Lung (tissue), 12 donors: ENCODE data around the gene ABL2. TPM values are rescaled to one million over a fixed set of nuclear protein-coding genes. Genes with fewer than 3 reads are reported as not detected.

Source experiments
- ATAC-seq: fragments of 200-7000 bp; cut with Tn5 transposase; one replicate; pipeline ENCODE4 v1.9.1; 2020; ENCODE audit warnings: moderate number of reproducible peaks; ENCODE audit not compliant: insufficient read depth, low FRiP score
- DNase-seq, 3 donors: peaks; one replicate each; pipeline ENCODE4 v3.0.0-alpha.2; 2013 to 2017
- H3K27ac ChIP-seq, 2 donors: one replicate each; pipeline ENCODE4 v1.5.1; 2013; ENCODE audit warnings: mild to moderate bottlenecking in 2 of 2, moderate library complexity in 2 of 2, control low read depth in 1 of 2, inconsistent platforms in 1 of 2, low read depth in 1 of 2, low read length in 1 of 2
- H3K27me3 ChIP-seq, 3 donors: one replicate each; pipeline ENCODE4 v1.5.1; 2013; ENCODE audit warnings: low read length in 2 of 3; ENCODE audit not compliant: control insufficient read depth in 3 of 3, insufficient read depth in 3 of 3
- H3K36me3 ChIP-seq, 4 donors: one replicate each; pipeline ENCODE4 v1.5.1; 2013; ENCODE audit warnings: low read length in 4 of 4, mild to moderate bottlenecking in 1 of 4, moderate library complexity in 1 of 4; ENCODE audit not compliant: control insufficient read depth in 4 of 4, insufficient read depth in 4 of 4
- H3K4me1 ChIP-seq, 5 donors: one replicate each; pipeline ENCODE4 v1.5.1; 2013; ENCODE audit warnings: low read length in 5 of 5, mild to moderate bottlenecking in 2 of 5, moderate library complexity in 1 of 5; ENCODE audit not compliant: control insufficient read depth in 5 of 5, insufficient read depth in 5 of 5
- H3K4me3 ChIP-seq: one replicate; pipeline ENCODE4 v1.5.1; 2013; ENCODE audit warnings: mild to moderate bottlenecking, control low read depth, moderate library complexity
- H3K9ac ChIP-seq, 2 donors: one replicate each; pipeline ENCODE4 v1.5.1; 2013; ENCODE audit warnings: low read length in 2 of 2, control low read depth in 1 of 2; ENCODE audit not compliant: insufficient read depth in 1 of 2
- H3K9me3 ChIP-seq, 4 donors: one replicate each; pipeline ENCODE4 v1.5.1; 2013; ENCODE audit warnings: low read length in 3 of 4, mild to moderate bottlenecking in 1 of 4, moderate library complexity in 1 of 4; ENCODE audit not compliant: control insufficient read depth in 4 of 4, insufficient read depth in 3 of 4
- CTCF ChIP-seq: IDR thresholded peaks from 2 replicates; pipeline ENCODE4 v1.5.1; 2012; ENCODE audit warnings: mild to moderate bottlenecking; ENCODE audit errors: control extremely low read depth, extremely low read depth
- WGBS, 2 donors: extraction: QIAGEN DNeasy Blood & Tissue Kit; methylation state at CpG; one replicate each; pipeline ENCODE4 v1.1.7; 2013; 5-methylcytosine and 5-hydroxymethylcytosine counted together
- polyA plus RNA-seq, 2 donors: library from polyadenylated mRNA; stranded (reverse); fragments of 200-250 nt; gene quantifications; one replicate each; pipeline ENCODE4 v1.2.1, GENCODE V29; 2013
- total RNA-seq, 2 donors: library from RNA; depleted of rRNA in 1 of 2; stranded (reverse); fragments of >200 nt in 1 of 2; gene quantifications; one replicate each; pipeline ENCODE4 v1.2.1, GENCODE V29; 2014 to 2021
- donor health status: control.
- donor health status: control.
- donor health status: Bipolar disorder and iron deficiency.
- donor health status: healthy.
- donor health status: DM: yes; HTN: yes; CAD: no.

The ABL2 gene
- total and polyA plus RNA-seq, 4 donors, result 3.3 to 27.8 (median 16.4) TPM

DNA sequence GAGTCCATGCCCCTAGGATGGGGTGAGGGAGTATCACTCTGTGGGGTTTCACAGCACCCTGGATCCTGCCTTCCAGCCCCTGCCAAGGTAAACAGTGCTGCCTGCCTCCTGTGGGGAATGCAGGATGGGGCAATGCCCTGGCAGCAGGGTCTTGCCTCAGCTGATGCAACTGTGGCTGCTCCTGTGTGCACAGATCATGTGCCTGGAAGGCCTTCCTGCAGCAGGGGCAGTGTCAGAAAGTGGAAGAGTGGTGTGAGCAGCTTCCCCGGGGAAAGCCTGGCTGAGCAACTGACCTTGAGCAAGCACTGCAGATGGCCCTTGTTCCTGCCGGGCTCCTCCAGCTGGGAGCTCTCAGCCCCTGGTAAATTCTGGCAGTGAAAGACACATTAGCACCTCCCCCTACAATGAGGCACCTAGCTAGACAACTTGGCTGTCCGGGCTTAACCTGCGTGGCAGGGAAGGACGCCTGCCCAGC lies 137.7 kb downstream of the ABL2 start:
- Histone ChIP-seq H3K36me3 (peaks cover 8 to 56% (median 23%) of the 10 kb centered on the region in 4 donors), H3K4me1 (peaks cover 0 to 24% (median 2%) of the 10 kb centered on the region in 5 donors), H3K4me3 (no peak overlapping the region), H3K27me3 (no peaks in the 10 kb centered on the region), H3K9ac (no peak overlapping the region), H3K27ac (peak overlapping the region in 1 of 2 donors; percentile 64), H3K9me3 (no peaks in the 10 kb centered on the region)
- peak; percentile 37 for ATAC-seq
- 31 to 36% methylated on average over 5 of the region's 5 CpGs for WGBS, 2 donors
- DNase-seq, result no peak
- TF ChIP-seq CTCF, result no peak

GRCh38 chr1:179090923-179091322 lies 138.6 kb downstream of the ABL2 start:
- Histone ChIP-seq H3K27me3 (no peaks in the 10 kb centered on the region), H3K9ac (no peak overlapping the region), H3K27ac (peak overlapping the region in 1 of 2 donors; percentile 64), H3K36me3 (peaks cover 6 to 56% (median 22%) of the 10 kb centered on the region in 4 donors), H3K4me3 (no peak overlapping the region), H3K4me1 (peaks cover 0 to 24% (median 2%) of the 10 kb centered on the region in 5 donors), H3K9me3 (no peaks in the 10 kb centered on the region)
- ATAC-seq, result no peak
- WGBS, 2 donors, result 89 to 91% methylated on average over 4 of the region's 4 CpGs
- TF ChIP-seq CTCF, result no peak
- no peak for DNase-seq

DNA sequence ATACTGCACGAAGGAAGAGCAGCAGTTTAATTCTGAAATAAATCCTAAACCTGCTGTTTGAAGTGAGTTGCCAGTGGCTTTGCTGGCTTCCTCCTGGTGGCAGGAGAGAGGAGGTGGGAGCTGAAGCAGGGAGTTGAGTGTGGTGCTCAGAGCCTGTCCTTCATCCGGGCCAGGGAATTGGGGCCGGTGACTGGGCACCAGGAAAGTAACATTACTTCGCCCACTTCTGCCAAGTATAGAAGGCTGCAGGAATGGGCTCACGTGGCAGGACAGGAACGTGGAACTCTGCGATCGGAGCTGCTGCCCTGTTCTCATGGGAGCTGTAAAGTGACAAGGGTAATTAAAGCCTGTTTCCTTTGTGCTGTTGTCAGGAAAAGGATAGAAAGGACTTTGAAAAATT lies 139.0 kb downstream of the ABL2 start:
- no peak for DNase-seq
- Histone ChIP-seq H3K9me3 (no peaks in the 10 kb centered on the region), H3K4me3 (no peak overlapping the region), H3K27me3 (no peaks in the 10 kb centered on the region), H3K4me1 (peaks cover 0 to 24% (median 2%) of the 10 kb centered on the region in 5 donors), H3K27ac (no peak overlapping the region), H3K9ac (no peak overlapping the region), H3K36me3 (peaks cover 3 to 57% (median 23%) of the 10 kb centered on the region in 4 donors)
- 82 to 84% methylated on average over 8 of the region's 8 CpGs for WGBS, 2 donors
- ATAC-seq, result no peak
- TF ChIP-seq CTCF, result no peak
